Karpas-422 (cell line): Measurements from ENCODE around the gene PLSCR2. TPM values are rescaled to one million over a fixed set of nuclear protein-coding genes. Genes with fewer than 3 reads are reported as not detected.
"Not testable (repeated sequence)": the region's sequence is repeated elsewhere in the genome, so short reads cannot be mapped to it uniquely, and the experiment has no call there.

Experiments
- DNase-seq: peaks from one replicate; pipeline ENCODE4 v3.0.0-alpha.2; 2015
- H2AFZ ChIP-seq: fragments of 200-600 bp; sonication (generic); 2 replicates; pipeline ENCODE4 v1.6.1; 2014; ENCODE audit warnings: antibody characterized with exemption, low read length, mixed read lengths
- H3K27ac ChIP-seq: fragments of 200-600 bp; sonication (generic); 2 replicates; pipeline ENCODE4 v1.5.1; 2014; ENCODE audit warnings: mild to moderate bottlenecking, low read length, moderate library complexity
- H3K27me3 ChIP-seq: fragments of 200-600 bp; sonication (generic); 2 replicates; pipeline ENCODE4 v1.6.1; 2014; ENCODE audit warnings: low read length, mixed read lengths
- H3K36me3 ChIP-seq: fragments of 200-600 bp; sonication (generic); 2 replicates; pipeline ENCODE4 v1.6.1; 2014; ENCODE audit warnings: low read length, mixed read lengths; ENCODE audit not compliant: insufficient read depth
- H3K4me1 ChIP-seq: fragments of 200-600 bp; sonication (generic); 2 replicates; pipeline ENCODE4 v1.6.1; 2014; ENCODE audit warnings: mild to moderate bottlenecking, low read length, mixed read lengths
- H3K4me2 ChIP-seq: fragments of 200-600 bp; sonication (generic); 2 replicates; pipeline ENCODE4 v1.6.1; 2014; ENCODE audit warnings: low read length, low read depth, mild to moderate bottlenecking; ENCODE audit not compliant: poor library complexity, severe bottlenecking
- H3K4me3 ChIP-seq: fragments of 200-600 bp; sonication (generic); 2 replicates; pipeline ENCODE4 v1.5.1; 2014; ENCODE audit warnings: mild to moderate bottlenecking, antibody characterized with exemption, low read length, mixed read lengths
- H3K79me2 ChIP-seq: fragments of 200-600 bp; sonication (generic); 2 replicates; pipeline ENCODE4 v1.6.1; 2014; ENCODE audit warnings: mild to moderate bottlenecking, low read length, mixed read lengths
- H3K9ac ChIP-seq: fragments of 200-600 bp; sonication (generic); 2 replicates; pipeline ENCODE4 v1.6.0; 2014; ENCODE audit warnings: low read length
- H3K9me2 ChIP-seq: fragments of 200-600 bp; sonication (generic), shearing (Covaris generic); replicated peaks from 2 replicates; pipeline ENCODE4 v1.6.0; 2014; ENCODE audit warnings: mild to moderate bottlenecking, low read length, moderate library complexity; ENCODE audit not compliant: insufficient read depth
- H3K9me3 ChIP-seq: fragments of 300-700, 200-600 bp; sonication (generic); 2 replicates; pipeline ENCODE4 v1.6.1; 2014; ENCODE audit warnings: low read length, mixed read lengths
- H4K20me1 ChIP-seq: fragments of 200-600 bp; sonication (generic); 2 replicates; pipeline ENCODE4 v1.6.1; 2014; ENCODE audit warnings: mild to moderate bottlenecking, antibody characterized with exemption, low read length, low read depth; ENCODE audit not compliant: insufficient read depth
- total RNA-seq: library from RNA; depleted of rRNA; stranded (reverse); fragments of >200 nt; shearing (Covaris generic); gene quantifications from 2 replicates; pipeline ENCODE4 v1.2.3, GENCODE V29; 2014; ENCODE audit warnings: low replicate concordance

The PLSCR2 gene
- total RNA-seq, 1 experiment from 2014 or later = not detected

GRCh38 chr3:146504498-146505197 is 35.3 kb upstream of the PLSCR2 start:
- Histone ChIP-seq H3K4me1 (peaks cover 25% of the 10 kb centered on the region), H3K4me2 (no peak overlapping the region), H3K27ac (peak overlapping the region; percentile 57; the same call in 1 of the 2 replicates), H3K4me3 (no peak overlapping the region), H3K79me2 (no peaks in the 10 kb centered on the region), H3K36me3 (no peaks in the 10 kb centered on the region), H3K9me2 (no peaks in the 10 kb centered on the region), H3K9me3 (no peaks in the 10 kb centered on the region), H3K27me3 (no peaks in the 10 kb centered on the region), H2AFZ (no peak overlapping the region), H4K20me1 (no peaks in the 10 kb centered on the region), H3K9ac (no peak overlapping the region)
- DNase-seq = no peak

- H4K20me1 ChIP-seq = no peaks in the 10 kb centered on the region
- no peak overlapping the region for H3K9ac ChIP-seq
- peak overlapping the region; percentile 56 for H3K4me2 ChIP-seq
- no peaks in the 10 kb centered on the region for H3K9me2 ChIP-seq
- no peaks in the 10 kb centered on the region for H3K36me3 ChIP-seq
- H3K4me3 ChIP-seq = no peak overlapping the region; the same call in 1 of the 2 replicates
- H3K27ac ChIP-seq = peak overlapping the region; percentile 57; the same call in 1 of the 2 replicates
- peaks cover 25% of the 10 kb centered on the region for H3K4me1 ChIP-seq
- no peaks in the 10 kb centered on the region for H3K9me3 ChIP-seq
- peak overlapping the region; percentile 4; the same call in 1 of the 2 replicates for H2AFZ ChIP-seq
- no peaks in the 10 kb centered on the region for H3K79me2 ChIP-seq
- no peaks in the 10 kb centered on the region for H3K27me3 ChIP-seq
- peak; percentile 63 for DNase-seq
Measured at GRCh38 chr3:146503461-146504202, 34.3 kb upstream of the PLSCR2 start.

GRCh38 chr3:146502887-146503460 is 33.6 kb upstream of the PLSCR2 start:
- Histone ChIP-seq H3K4me3 (no peak overlapping the region), H4K20me1 (no peaks in the 10 kb centered on the region), H3K27me3 (no peaks in the 10 kb centered on the region), H3K9me2 (no peaks in the 10 kb centered on the region), H3K27ac (peak overlapping the region; percentile 57; the same call in 1 of the 2 replicates), H3K9ac (no peak overlapping the region), H3K4me2 (peak overlapping the region; percentile 56), H2AFZ (peak overlapping the region; percentile 4; the same call in 1 of the 2 replicates), H3K4me1 (peaks cover 25% of the 10 kb centered on the region), H3K79me2 (no peaks in the 10 kb centered on the region), H3K36me3 (no peaks in the 10 kb centered on the region), H3K9me3 (no peaks in the 10 kb centered on the region)
- no peak for DNase-seq

GRCh38 chr3:146501752-146502151 is 32.4 kb upstream of the PLSCR2 start:
- no peaks in the 10 kb centered on the region for H4K20me1 ChIP-seq
- H3K9ac ChIP-seq = no peak overlapping the region
- no peak for DNase-seq
- H3K27ac ChIP-seq = no peak overlapping the region
- H3K9me3 ChIP-seq = no peaks in the 10 kb centered on the region
- no peak overlapping the region for H3K4me2 ChIP-seq
- H3K4me3 ChIP-seq = no peak overlapping the region
- no peaks in the 10 kb centered on the region for H3K27me3 ChIP-seq
- no peak overlapping the region for H2AFZ ChIP-seq
- H3K4me1 ChIP-seq = peaks cover 25% of the 10 kb centered on the region
- no peaks in the 10 kb centered on the region for H3K9me2 ChIP-seq
- no peaks in the 10 kb centered on the region for H3K36me3 ChIP-seq
- H3K79me2 ChIP-seq = no peaks in the 10 kb centered on the region

- Histone ChIP-seq H3K4me2 (no peak overlapping the region), H3K4me1 (peaks cover 20% of the 10 kb centered on the region), H3K4me3 (no peak overlapping the region), H2AFZ (no peak overlapping the region), H3K9ac (no peak overlapping the region), H3K9me3 (no peaks in the 10 kb centered on the region), H3K9me2 (no peaks in the 10 kb centered on the region), H3K79me2 (no peaks in the 10 kb centered on the region), H3K36me3 (no peaks in the 10 kb centered on the region), H4K20me1 (no peaks in the 10 kb centered on the region), H3K27ac (no peak overlapping the region), H3K27me3 (no peaks in the 10 kb centered on the region)
- no peak for DNase-seq
Measured at GRCh38 chr3:146499701-146500100, 30.3 kb upstream of the PLSCR2 start.

GRCh38 chr3:146498002-146498736 is 28.8 kb upstream of the PLSCR2 start:
- Histone ChIP-seq H3K4me3 (no peak overlapping the region), H3K9me2 (no peaks in the 10 kb centered on the region), H3K36me3 (no peaks in the 10 kb centered on the region), H2AFZ (no peak overlapping the region), H3K27ac (no peak overlapping the region), H3K79me2 (no peaks in the 10 kb centered on the region), H3K27me3 (no peaks in the 10 kb centered on the region), H3K4me2 (no peak overlapping the region), H3K9me3 (no peaks in the 10 kb centered on the region), H3K4me1 (peaks cover 12% of the 10 kb centered on the region), H3K9ac (no peak overlapping the region), H4K20me1 (no peaks in the 10 kb centered on the region)
- no peak for DNase-seq

GRCh38 chr3:146497145-146497843 is 27.9 kb upstream of the PLSCR2 start:
- H2AFZ ChIP-seq, H3K4me3 ChIP-seq, H4K20me1 ChIP-seq, H3K79me2 ChIP-seq, H3K9me3 ChIP-seq, H3K4me2 ChIP-seq, H3K27me3 ChIP-seq, H3K9me2 ChIP-seq, DNase-seq, H3K9ac ChIP-seq, H3K36me3 ChIP-seq, H3K27ac ChIP-seq: not testable (repeated sequence)
- H3K4me1 ChIP-seq = peaks cover 12% of the 10 kb centered on the region
